Keratinocyte (primary cell): ENCODE data around the gene GRM1. TPM values are rescaled to one million over a fixed set of nuclear protein-coding genes. Genes with fewer than 3 reads are reported as not detected.

Source experiments
- DNase-seq: peaks from one replicate; pipeline ENCODE4 v3.0.0-alpha.2; 2011; ENCODE audit warnings: low read depth, missing footprints, low spot score
- FAIRE-seq: peaks from 2 replicates; lab custom pipeline; 2011; peaks lifted over from hg19 to GRCh38; lab: Jason Lieb, UNC
- H2AFZ ChIP-seq: 2 replicates; pipeline ENCODE4 v1.6.0; 2012; ENCODE audit warnings: low read length, control low read depth, inconsistent platforms; ENCODE audit not compliant: control insufficient read depth
- H3K27ac ChIP-seq: 2 replicates; pipeline ENCODE4 v1.5.1; 2011; ENCODE audit warnings: low read length; ENCODE audit not compliant: control insufficient read depth, insufficient read depth
- H3K27me3 ChIP-seq: 3 replicates; pipeline ENCODE4 v1.6.0; 2011; ENCODE audit warnings: low read length; ENCODE audit not compliant: control insufficient read depth, insufficient read depth; ENCODE audit errors: extremely low read depth
- H3K36me3 ChIP-seq, 2 experiments: 2 replicates in 1 of 2; 3 replicates in 1 of 2; pipeline ENCODE4 v1.5.1; 2011; ENCODE audit warnings: low read length in 2 of 2, mild to moderate bottlenecking in 1 of 2; ENCODE audit not compliant: control insufficient read depth in 2 of 2, insufficient read depth in 2 of 2; ENCODE audit errors: extremely low read depth in 1 of 2
- H3K4me1 ChIP-seq: 3 replicates; pipeline ENCODE4 v1.5.1; 2011; ENCODE audit warnings: low read length; ENCODE audit not compliant: control insufficient read depth, insufficient read depth; ENCODE audit errors: extremely low read depth
- H3K4me2 ChIP-seq: 3 replicates; pipeline ENCODE4 v1.6.0; 2011; ENCODE audit warnings: low read depth, low read length; ENCODE audit not compliant: control insufficient read depth, insufficient read depth; ENCODE audit errors: extremely low read depth
- H3K4me3 ChIP-seq, 3 experiments: fragments of 200-600 bp in 1 of 3; sonication (generic) in 1 of 3; 2 replicates in 2 of 3; 3 replicates in 1 of 3; pipeline ENCODE4 v1.5.1; 2011 to 2016; ENCODE audit warnings: low read length in 3 of 3, mild to moderate bottlenecking in 3 of 3, control low read depth in 2 of 3, inconsistent platforms in 1 of 3, low read depth in 1 of 3, mixed read lengths in 1 of 3, mixed run types in 1 of 3, moderate library complexity in 1 of 3; ENCODE audit not compliant: control insufficient read depth in 2 of 3, insufficient read depth in 2 of 3; ENCODE audit errors: extremely low read depth in 1 of 3
- H3K79me2 ChIP-seq: 2 replicates; pipeline ENCODE4 v1.6.0; 2012; ENCODE audit warnings: low read length; ENCODE audit not compliant: control insufficient read depth, insufficient read depth
- H3K9ac ChIP-seq: 3 replicates; pipeline ENCODE4 v1.6.0; 2011; ENCODE audit warnings: low read length; ENCODE audit not compliant: control insufficient read depth, insufficient read depth; ENCODE audit errors: extremely low read depth
- H3K9me1 ChIP-seq: 3 replicates; pipeline ENCODE4 v1.6.0; 2011; ENCODE audit warnings: low read length; ENCODE audit not compliant: control insufficient read depth, insufficient read depth; ENCODE audit errors: extremely low read depth
- H3K9me3 ChIP-seq: 2 replicates; pipeline ENCODE4 v1.5.1; 2012; ENCODE audit warnings: low read depth, low read length; ENCODE audit not compliant: control insufficient read depth
- H4K20me1 ChIP-seq: 3 replicates; pipeline ENCODE4 v1.6.0; 2011; ENCODE audit warnings: low read length; ENCODE audit not compliant: control insufficient read depth, insufficient read depth; ENCODE audit errors: extremely low read depth
- EZH2 ChIP-seq: IDR thresholded peaks from one replicate; pipeline ENCODE4 v1.6.1; 2012; ENCODE audit warnings: inconsistent platforms, mild to moderate bottlenecking, low read length, moderate library complexity
- dilution Hi-C: fragments of 300-500 bp; cut with MboI; formaldehyde crosslinking; loops from one replicate; pipeline ENCODE4 v1.7.0; 2020; ENCODE audit warnings: low sequenced_read_pairs; ENCODE audit not compliant: extremely low pct_ligation_motif_present
- polyA plus RNA-seq, 5 experiments: library from polyadenylated mRNA; depleted of rRNA in 3 of 5; stranded (reverse) in 3 of 5; stranded (forward) in 1 of 5; unstranded in 1 of 5; fragments of >200 nt; gene quantifications; 1 replicate in 1 of 5; 2 replicates in 3 of 5; 3 replicates in 1 of 5; pipeline versions ENCODE4 v1.2.1 to v1.2.3, GENCODE V29; 2011 to 2012; ENCODE audit warnings: missing spikeins in 2 of 5, low read depth in 1 of 5, low replicate concordance in 1 of 5
- TF ChIP-seq, protein P1 (sequence below), 3 experiments: IDR thresholded peaks in 1 of 3; conservative IDR thresholded peaks in 1 of 3; optimal IDR thresholded peaks in 1 of 3; 2 replicates in 2 of 3; 3 replicates in 1 of 3; pipeline versions ENCODE3 to v1.5.1; 2011; ENCODE audit warnings: low read length in 3 of 3, mild to moderate bottlenecking in 3 of 3, moderate library complexity in 2 of 3, control low read depth in 1 of 3, inconsistent platforms in 1 of 3; ENCODE audit not compliant: insufficient read depth in 2 of 3; ENCODE audit errors: extremely low read depth in 1 of 3

GRM1 gene
- polyA plus RNA-seq, 1 donor (not counting 4 experiments of a cell fraction or from before 2014, with no cell fraction given): not detected

DNA sequence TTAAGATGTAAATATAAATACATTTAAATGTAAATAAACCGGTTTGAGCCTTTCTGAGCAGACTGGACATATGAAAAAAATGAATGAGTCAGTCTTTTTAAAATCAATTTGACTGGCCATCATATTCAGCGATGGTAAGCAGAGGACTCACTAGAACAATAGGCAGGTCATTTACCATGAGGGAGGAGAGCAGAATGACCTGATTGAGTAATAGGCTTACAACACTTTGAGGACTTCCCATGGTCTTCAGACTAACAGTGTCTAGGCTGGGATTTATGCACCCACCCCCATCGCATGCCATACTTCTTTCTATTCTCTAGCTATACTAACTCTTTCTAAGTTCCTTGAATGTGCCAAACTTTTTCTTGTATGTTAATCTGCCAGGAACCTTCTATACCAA lies 272.9 kb downstream of the GRM1 start:
- no peaks in the 10 kb centered on the region for H3K4me1 ChIP-seq
- no peak overlapping the region for H3K4me2 ChIP-seq
- no peaks in the 10 kb centered on the region for H3K9me3 ChIP-seq
- H3K9ac ChIP-seq: no peak overlapping the region
- TF ChIP-seq, protein P1, sequence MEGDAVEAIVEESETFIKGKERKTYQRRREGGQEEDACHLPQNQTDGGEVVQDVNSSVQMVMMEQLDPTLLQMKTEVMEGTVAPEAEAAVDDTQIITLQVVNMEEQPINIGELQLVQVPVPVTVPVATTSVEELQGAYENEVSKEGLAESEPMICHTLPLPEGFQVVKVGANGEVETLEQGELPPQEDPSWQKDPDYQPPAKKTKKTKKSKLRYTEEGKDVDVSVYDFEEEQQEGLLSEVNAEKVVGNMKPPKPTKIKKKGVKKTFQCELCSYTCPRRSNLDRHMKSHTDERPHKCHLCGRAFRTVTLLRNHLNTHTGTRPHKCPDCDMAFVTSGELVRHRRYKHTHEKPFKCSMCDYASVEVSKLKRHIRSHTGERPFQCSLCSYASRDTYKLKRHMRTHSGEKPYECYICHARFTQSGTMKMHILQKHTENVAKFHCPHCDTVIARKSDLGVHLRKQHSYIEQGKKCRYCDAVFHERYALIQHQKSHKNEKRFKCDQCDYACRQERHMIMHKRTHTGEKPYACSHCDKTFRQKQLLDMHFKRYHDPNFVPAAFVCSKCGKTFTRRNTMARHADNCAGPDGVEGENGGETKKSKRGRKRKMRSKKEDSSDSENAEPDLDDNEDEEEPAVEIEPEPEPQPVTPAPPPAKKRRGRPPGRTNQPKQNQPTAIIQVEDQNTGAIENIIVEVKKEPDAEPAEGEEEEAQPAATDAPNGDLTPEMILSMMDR (optimal IDR thresholded peaks at IDR 0.05 in 1 of 3, IDR thresholded peaks at IDR 0.05 in 1 of 3, conservative IDR thresholded peaks at IDR 0.05 in 1 of 3; ENCODE audit: extremely low read depth in 1 of 3, insufficient read depth in 2 of 3, low read length in 3 of 3): no peak
- no peak for TF ChIP-seq EZH2
- no peak overlapping the region for H3K4me3 ChIP-seq
- H4K20me1 ChIP-seq: no peaks in the 10 kb centered on the region
- H3K9me1 ChIP-seq: no peaks in the 10 kb centered on the region
- H3K27me3 ChIP-seq: no peaks in the 10 kb centered on the region
- no peaks in the 10 kb centered on the region for H3K79me2 ChIP-seq
- FAIRE-seq: no peak
- no peak for DNase-seq
- H2AFZ ChIP-seq: no peak overlapping the region
- dilution Hi-C loops: no loop called here
- H3K27ac ChIP-seq: no peak overlapping the region
- H3K36me3 ChIP-seq: no peaks in the 10 kb centered on the region

DNA sequence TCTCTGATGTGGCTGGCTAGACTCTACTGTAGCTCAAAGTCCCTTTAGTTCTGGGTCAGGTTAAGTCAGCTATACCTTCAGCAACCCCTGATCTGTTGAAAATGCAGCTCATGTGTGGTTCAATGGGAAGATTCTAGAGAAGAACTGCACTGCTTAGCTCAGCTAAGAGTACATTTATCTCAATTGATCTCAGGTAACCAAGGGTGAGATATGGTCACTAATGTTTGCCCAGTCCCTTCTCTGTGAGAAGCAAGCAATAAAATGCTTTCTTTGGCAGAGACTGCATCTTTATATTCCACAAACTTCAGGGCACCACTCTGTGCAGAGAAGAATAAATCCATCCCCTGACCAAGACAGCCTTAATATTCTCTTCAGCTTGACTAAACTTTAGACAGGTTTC lies 274.1 kb downstream of the GRM1 start:
- no peaks in the 10 kb centered on the region for H3K9me3 ChIP-seq
- H3K9ac ChIP-seq: no peak overlapping the region
- TF ChIP-seq EZH2: no peak
- TF ChIP-seq, protein P1 (optimal IDR thresholded peaks at IDR 0.05 in 1 of 3, IDR thresholded peaks at IDR 0.05 in 1 of 3, conservative IDR thresholded peaks at IDR 0.05 in 1 of 3; ENCODE audit: extremely low read depth in 1 of 3, insufficient read depth in 2 of 3, low read length in 3 of 3): no peak
- FAIRE-seq (no peak), DNase-seq (no peak)
- no peak overlapping the region for H3K4me2 ChIP-seq
- H3K9me1 ChIP-seq: no peaks in the 10 kb centered on the region
- H3K4me1 ChIP-seq: no peaks in the 10 kb centered on the region
- H3K79me2 ChIP-seq: no peaks in the 10 kb centered on the region
- no peaks in the 10 kb centered on the region for H3K27me3 ChIP-seq
- H3K4me3 ChIP-seq: no peak overlapping the region
- H2AFZ ChIP-seq: no peak overlapping the region
- no peaks in the 10 kb centered on the region for H3K36me3 ChIP-seq
- H3K27ac ChIP-seq: no peak overlapping the region
- no peaks in the 10 kb centered on the region for H4K20me1 ChIP-seq
- dilution Hi-C loops: no loop called here
